ENCODE results near the gene PLCD3.

- no peak for TF ChIP-seq CTCF (IDR thresholded peaks at IDR 0.05 in 4 of 5, conservative IDR thresholded peaks at IDR 0.05 in 1 of 5)
- TF ChIP-seq POLR2A (IDR thresholded peaks at IDR 0.05), result no peak
These were observed 43.4 kb upstream of the PLCD3 start for GRCh38 chr17:45175759-45176115.

All from gastrocnemius medialis (tissue), 4 donors.